HG03280 (cell line): ENCODE measurements around the gene RNF223.
A peak's percentile ranks its signal among the peaks of the same experiment; 100 is the strongest.

ENCODE experiments used
- ATAC-seq: cut with Tn5 transposase; IDR thresholded peaks from one replicate; pipeline ENCODE4 v1.9.1; 2021; ENCODE audit warnings: mild to moderate bottlenecking, moderate library complexity; ENCODE audit not compliant: unreplicated experiment

RNF223 gene

GRCh38 chr1:1047407-1047806, 26.7 kb downstream of the RNF223 start:
- ATAC-seq: no peak

GRCh38 chr1:1046767-1047166, 27.3 kb downstream of the RNF223 start:
- ATAC-seq: no peak

- ATAC-seq: no peak
Measured at GRCh38 chr1:1046243-1046642, 27.9 kb downstream of the RNF223 start.

GRCh38 chr1:1045129-1045528, 29.0 kb downstream of the RNF223 start:
- no peak for ATAC-seq

GRCh38 chr1:1044455-1045078, 29.5 kb downstream of the RNF223 start:
- no peak for ATAC-seq

GRCh38 chr1:1043921-1044320, 30.2 kb downstream of the RNF223 start:
- no peak for ATAC-seq

- no peak for ATAC-seq
Measured at GRCh38 chr1:1043411-1043810, 30.7 kb downstream of the RNF223 start.

- ATAC-seq: no peak
Measured at GRCh38 chr1:1042835-1043234, 31.3 kb downstream of the RNF223 start.

- ATAC-seq: no peak
Measured at GRCh38 chr1:1041873-1042272, 32.2 kb downstream of the RNF223 start.

- no peak for ATAC-seq
Measured at GRCh38 chr1:1041092-1041523, 33.0 kb downstream of the RNF223 start.

- peak; percentile 51 for ATAC-seq
Measured at GRCh38 chr1:1040004-1040991, 33.8 kb downstream of the RNF223 start.

- ATAC-seq: no peak
Measured at GRCh38 chr1:1039145-1039910, 34.8 kb downstream of the RNF223 start.

- no peak for ATAC-seq
Measured at GRCh38 chr1:1038694-1039093, 35.4 kb downstream of the RNF223 start.

GRCh38 chr1:1037366-1038327, 36.5 kb downstream of the RNF223 start:
- no peak for ATAC-seq

- no peak for ATAC-seq
Measured at GRCh38 chr1:1035291-1035943, 38.7 kb downstream of the RNF223 start.

GRCh38 chr1:1034439-1034781, 39.7 kb downstream of the RNF223 start:
- no peak for ATAC-seq

- peak; percentile 2 for ATAC-seq
Measured at GRCh38 chr1:1033731-1034438, 40.2 kb downstream of the RNF223 start.

GRCh38 chr1:1033009-1033587, 41.0 kb downstream of the RNF223 start:
- ATAC-seq: peak; percentile 86

- no peak for ATAC-seq
Measured at GRCh38 chr1:1032424-1032823, 41.7 kb downstream of the RNF223 start.
